RWPE2 (cell line): ENCODE results near the gene SORCS3.

Source experiments
- ATAC-seq: fragments of 200-7000 bp; cut with Tn5 transposase; 3 replicates; pipeline ENCODE4 v1.9.1; 2021; ENCODE audit warnings: low read depth
- DNase-seq: peaks from one replicate; pipeline ENCODE4 v3.0.0-alpha.2; 2020; ENCODE audit warnings: low spot score
- H3K27ac ChIP-seq: fragments of 450-650 bp; 2 replicates; pipeline ENCODE4 v1.5.1; 2017; ENCODE audit warnings: mild to moderate bottlenecking; ENCODE audit not compliant: poor library complexity, severe bottlenecking
- H3K27me3 ChIP-seq: fragments of 250-450 bp; sonication (Bioruptor Pico); 2 replicates; pipeline ENCODE4 v1.5.1; 2021; ENCODE audit warnings: mild to moderate bottlenecking, moderate library complexity; ENCODE audit not compliant: insufficient read depth, poor library complexity, severe bottlenecking
- H3K36me3 ChIP-seq: fragments of 250-450 bp; sonication (Bioruptor Pico); 2 replicates; pipeline ENCODE4 v1.5.1; 2020; ENCODE audit warnings: low read depth, mild to moderate bottlenecking, moderate library complexity
- H3K4me1 ChIP-seq: fragments of 250-450 bp; sonication (Bioruptor Pico); 2 replicates; pipeline ENCODE4 v1.5.1; 2021; ENCODE audit warnings: mild to moderate bottlenecking, moderate library complexity; ENCODE audit not compliant: insufficient read depth, poor library complexity, severe bottlenecking
- H3K4me3 ChIP-seq: fragments of 250-450 bp; sonication (Bioruptor Pico); 2 replicates; pipeline ENCODE4 v1.5.1; 2021; ENCODE audit warnings: mild to moderate bottlenecking, moderate library complexity; ENCODE audit not compliant: severe bottlenecking
- H3K9me3 ChIP-seq: fragments of 250-450 bp; sonication (Bioruptor Pico); 2 replicates; pipeline ENCODE4 v1.5.1; 2021; ENCODE audit warnings: mild to moderate bottlenecking, moderate library complexity; ENCODE audit not compliant: severe bottlenecking
- CTCF ChIP-seq: fragments of 450-650 bp; IDR thresholded peaks from one replicate; pipeline ENCODE4 v1.5.1; 2017; ENCODE audit warnings: mild to moderate bottlenecking, moderate library complexity; ENCODE audit not compliant: poor library complexity, severe bottlenecking

The SORCS3 gene

GRCh38 chr10:105001269-105001668 is 360.2 kb downstream of the SORCS3 start:
- no peak for DNase-seq
- H3K4me3 ChIP-seq, result no peak overlapping the region
- ATAC-seq, result no peak
- no peaks in the 10 kb centered on the region for H3K36me3 ChIP-seq
- H3K4me1 ChIP-seq, result no peaks in the 10 kb centered on the region
- TF ChIP-seq CTCF, result no peak
- H3K27me3 ChIP-seq, result no peaks in the 10 kb centered on the region
- H3K27ac ChIP-seq, result no peak overlapping the region
- H3K9me3 ChIP-seq, result no peaks in the 10 kb centered on the region

GRCh38 chr10:105010411-105011121 is 369.5 kb downstream of the SORCS3 start:
- no peak for TF ChIP-seq CTCF
- Histone ChIP-seq H3K4me3 (no peak overlapping the region), H3K9me3 (no peaks in the 10 kb centered on the region), H3K36me3 (no peaks in the 10 kb centered on the region), H3K4me1 (no peaks in the 10 kb centered on the region), H3K27me3 (no peaks in the 10 kb centered on the region), H3K27ac (no peak overlapping the region)
- DNase-seq, result no peak
- ATAC-seq, result no peak

- Histone ChIP-seq H3K4me3 (no peak overlapping the region), H3K9me3 (no peaks in the 10 kb centered on the region), H3K27me3 (no peaks in the 10 kb centered on the region), H3K4me1 (no peaks in the 10 kb centered on the region), H3K27ac (no peak overlapping the region), H3K36me3 (no peaks in the 10 kb centered on the region)
- peak; percentile 14; the same call in 1 of the 3 replicates for ATAC-seq
- no peak for TF ChIP-seq CTCF
- DNase-seq, result no peak
Measured at GRCh38 chr10:105017116-105017515, 376.0 kb downstream of the SORCS3 start.

- Histone ChIP-seq H3K27ac (no peak overlapping the region), H3K4me1 (no peaks in the 10 kb centered on the region), H3K9me3 (no peaks in the 10 kb centered on the region), H3K4me3 (no peak overlapping the region), H3K36me3 (no peaks in the 10 kb centered on the region), H3K27me3 (no peaks in the 10 kb centered on the region)
- ATAC-seq (no peak), DNase-seq (no peak)
- no peak for TF ChIP-seq CTCF
Measured at GRCh38 chr10:105017691-105018090, 376.6 kb downstream of the SORCS3 start.
